Sigmoid colon (tissue), 4 donors: ENCODE data around the gene SLC6A14.

Source experiments
- POLR2A ChIP-seq, 2 donors: fragments of 450-650 bp; IDR thresholded peaks; one replicate each; pipeline ENCODE4 v1.6.1; 2016; ENCODE audit warnings: antibody characterized with exemption in 2 of 2, mild to moderate bottlenecking in 2 of 2, moderate library complexity in 2 of 2
- POLR2AphosphoS5 ChIP-seq, 4 donors: sonication (generic); formaldehyde crosslinking; IDR thresholded peaks; one replicate each; pipeline ENCODE4 v1.6.1; 2017; ENCODE audit warnings: antibody characterized with exemption in 4 of 4

GRCh38 chrX:116436358-116436816 is at the start of gene SLC6A14:
- no peak for TF ChIP-seq POLR2AphosphoS5 (IDR thresholded peaks at IDR 0.05)
- TF ChIP-seq POLR2A (IDR thresholded peaks at IDR 0.05) = no peak
